IMR-90 (cell line): ENCODE results near the gene ZNF774. TPM values are rescaled to one million over a fixed set of nuclear protein-coding genes. Genes with fewer than 3 reads are reported as not detected.

Experiments used
- ATAC-seq: fragments of 200-7000 bp; cut with Tn5 transposase; 2 replicates; pipeline ENCODE4 v1.9.1; 2020; ENCODE audit warnings: low read depth, mild to moderate bottlenecking, moderate library complexity
- BruUV-seq: library from RNA; stranded (reverse); fragments of 400-500 nt; replicated peaks from 2 replicates; lab custom pipeline; 2021; lab: Mats Ljungman, UMichigan
- CTCF ChIA-PET: fragments of 300-600 bp; formaldehyde crosslinking; extraction: SDS; loops from one replicate; lab custom pipeline; 2021; ENCODE audit warnings: antibody characterized with exemption; lab: Yijun Ruan, JAX
- POLR2A ChIA-PET: fragments of 300-600 bp; sonication (Branson Sonifier 250); formaldehyde crosslinking; loops from one replicate; lab custom pipeline; 2022; ENCODE audit warnings: antibody characterized with exemption; ENCODE audit not compliant: unreplicated experiment; lab: Charles Lee
- DNase-seq: peaks from one replicate; pipeline ENCODE4 v3.0.0; 2013
- H2AFZ ChIP-seq: replicated peaks from 2 replicates; pipeline ENCODE3; 2013; ENCODE audit warnings: low read length, mild to moderate bottlenecking; ENCODE audit not compliant: poor library complexity
- H2AK5ac ChIP-seq: 2 replicates; pipeline ENCODE4 v1.6.1; 2013; ENCODE audit warnings: low read depth, low read length, inconsistent platforms
- H2AK9ac ChIP-seq: replicated peaks from 2 replicates; pipeline ENCODE3; 2013; ENCODE audit warnings: mild to moderate bottlenecking, low read depth, low read length, moderate library complexity; ENCODE audit not compliant: poor library complexity
- H2BK120ac ChIP-seq: 2 replicates; pipeline ENCODE4 v1.6.1; 2013; ENCODE audit warnings: low read depth, low read length, inconsistent platforms
- H2BK15ac ChIP-seq: 3 replicates; pipeline ENCODE4 v1.6.1; 2013; ENCODE audit warnings: low read depth, low read length, inconsistent platforms
- H2BK20ac ChIP-seq: 2 replicates; pipeline ENCODE4 v1.6.1; 2013; ENCODE audit warnings: low read depth, mild to moderate bottlenecking, inconsistent platforms, low read length, moderate library complexity
- H2BK5ac ChIP-seq: 2 replicates; pipeline ENCODE4 v1.6.1; 2013; ENCODE audit warnings: mild to moderate bottlenecking, low read depth, low read length, inconsistent platforms; ENCODE audit not compliant: poor library complexity, severe bottlenecking
- H3K14ac ChIP-seq: replicated peaks from 2 replicates; pipeline ENCODE4 v1.6.1; 2013; ENCODE audit warnings: low read depth, low read length, inconsistent platforms
- H3K18ac ChIP-seq: 2 replicates; pipeline ENCODE4 v1.6.1; 2013; ENCODE audit warnings: low read depth, low read length, control low read depth
- H3K23ac ChIP-seq: 2 replicates; pipeline ENCODE4 v1.6.1; 2013; ENCODE audit warnings: low read depth, low read length, inconsistent platforms
- H3K27ac ChIP-seq: 2 replicates; pipeline ENCODE4 v1.5.1; 2013; ENCODE audit warnings: mild to moderate bottlenecking, control low read depth, low read length; ENCODE audit not compliant: insufficient read depth
- H3K27me3 ChIP-seq: 2 replicates; pipeline ENCODE4 v1.6.1; 2013; ENCODE audit warnings: low read length; ENCODE audit not compliant: control insufficient read depth, insufficient read depth
- H3K36me3 ChIP-seq: 2 replicates; pipeline ENCODE4 v1.6.1; 2013; ENCODE audit warnings: low read length, mixed read lengths; ENCODE audit not compliant: control insufficient read depth, insufficient read depth
- H3K4ac ChIP-seq: 2 replicates; pipeline ENCODE4 v1.6.1; 2013; ENCODE audit warnings: low read depth, low read length, inconsistent platforms
- H3K4me1 ChIP-seq: 2 replicates; pipeline ENCODE4 v1.6.1; 2013; ENCODE audit warnings: low read length, mixed read lengths; ENCODE audit not compliant: control insufficient read depth, insufficient read depth
- H3K4me2 ChIP-seq: 2 replicates; pipeline ENCODE4 v1.6.1; 2013; ENCODE audit warnings: low read depth, mild to moderate bottlenecking, control low read depth, low read length, moderate library complexity
- H3K4me3 ChIP-seq: 2 replicates; pipeline ENCODE4 v1.5.1; 2013; ENCODE audit warnings: low read depth, mild to moderate bottlenecking, control low read depth, low read length, moderate library complexity; ENCODE audit not compliant: insufficient read depth
- H3K56ac ChIP-seq: 2 replicates; pipeline ENCODE4 v1.6.1; 2013; ENCODE audit warnings: low read length, inconsistent platforms; ENCODE audit not compliant: insufficient read depth; ENCODE audit errors: extremely low read depth
- H3K79me1 ChIP-seq, 2 experiments: 2 replicates each; pipeline ENCODE4 v1.6.1; 2013; ENCODE audit warnings: low read length in 2 of 2, inconsistent platforms in 1 of 2, low read depth in 1 of 2
- H3K9ac ChIP-seq: 2 replicates; pipeline ENCODE4 v1.6.1; 2013; ENCODE audit warnings: low read depth, low read length, control low read depth
- H3K9me1 ChIP-seq: 2 replicates; pipeline ENCODE4 v1.6.1; 2013; ENCODE audit warnings: low read length, inconsistent platforms; ENCODE audit not compliant: insufficient read depth
- H3K9me3 ChIP-seq: 2 replicates; pipeline ENCODE4 v1.6.1; 2013; ENCODE audit warnings: low read length; ENCODE audit not compliant: control insufficient read depth, insufficient read depth
- H4K20me1 ChIP-seq: 2 replicates; pipeline ENCODE4 v1.6.1; 2013; ENCODE audit warnings: low read length, inconsistent platforms; ENCODE audit not compliant: insufficient read depth
- H4K5ac ChIP-seq: 2 replicates; pipeline ENCODE4 v1.6.1; 2013; ENCODE audit warnings: mild to moderate bottlenecking, low read depth, low read length, control low read depth
- H4K8ac ChIP-seq, 2 experiments: 2 replicates each; pipeline ENCODE4 v1.6.1; 2013; ENCODE audit warnings: low read depth in 2 of 2, low read length in 2 of 2, control low read depth in 1 of 2, inconsistent platforms in 1 of 2
- H4K91ac ChIP-seq: 2 replicates; pipeline ENCODE4 v1.6.1; 2013; ENCODE audit warnings: low read depth, low read length, inconsistent platforms; ENCODE audit not compliant: insufficient read depth
- BHLHE40 ChIP-seq: fragments of 150-350 bp; IDR thresholded peaks from 2 replicates; pipeline ENCODE4 v1.6.1; 2016; ENCODE audit warnings: mild to moderate bottlenecking, low read depth, low read length
- CEBPB ChIP-seq: IDR thresholded peaks from 2 replicates; pipeline ENCODE4 v1.6.1; 2012; ENCODE audit warnings: low read depth, low read length, improper control_type of control experiment
- CHD1 ChIP-seq: IDR thresholded peaks from 2 replicates; pipeline ENCODE4 v1.6.1; 2012; ENCODE audit warnings: low read depth, low read length, improper control_type of control experiment
- FOS ChIP-seq: fragments of 150-350 bp; IDR thresholded peaks from 2 replicates; pipeline ENCODE4 v1.6.1; 2016; ENCODE audit warnings: low read depth, low read length
- MAFK ChIP-seq: IDR thresholded peaks from 2 replicates; pipeline ENCODE4 v1.6.1; 2012; ENCODE audit warnings: low read depth, low read length, improper control_type of control experiment
- MAZ ChIP-seq: IDR thresholded peaks from 2 replicates; pipeline ENCODE4 v1.6.1; 2012; ENCODE audit warnings: low read depth, mild to moderate bottlenecking, low read length, improper control_type of control experiment, moderate library complexity, borderline replicate concordance
- MXI1 ChIP-seq: IDR thresholded peaks from 2 replicates; pipeline ENCODE4 v1.6.1; 2012; ENCODE audit warnings: low read depth, mild to moderate bottlenecking, low read length, moderate library complexity, borderline replicate concordance
- NFE2L2 ChIP-seq: fragments of 150-350 bp; IDR thresholded peaks from 2 replicates; pipeline ENCODE4 v1.6.1; 2016; ENCODE audit warnings: low read depth, mild to moderate bottlenecking, low read length
- POLR2A ChIP-seq: IDR thresholded peaks from 2 replicates; pipeline ENCODE4 v1.6.1; 2012; ENCODE audit warnings: mild to moderate bottlenecking, low read depth, low read length
- RAD21 ChIP-seq: IDR thresholded peaks from 2 replicates; pipeline ENCODE4 v1.6.1; 2012; ENCODE audit warnings: low read length, improper control_type of control experiment
- RCOR1 ChIP-seq: IDR thresholded peaks from 2 replicates; pipeline ENCODE4 v1.6.1; 2012; ENCODE audit warnings: mild to moderate bottlenecking, low read length, improper control_type of control experiment; ENCODE audit not compliant: insufficient replicate concordance
- RFX5 ChIP-seq: IDR thresholded peaks from 2 replicates; pipeline ENCODE4 v1.8.0; 2012; ENCODE audit warnings: low read depth, mild to moderate bottlenecking, low read length, moderate library complexity
- SMC3 ChIP-seq: fragments of 150-350 bp; IDR thresholded peaks from 2 replicates; pipeline ENCODE4 v1.6.1; 2016; ENCODE audit warnings: low read depth, mild to moderate bottlenecking, antibody characterized with exemption, low read length, moderate library complexity
- dilution Hi-C: fragments of 300-500 bp; cut with HindIII; formaldehyde crosslinking; loops from one replicate; pipeline ENCODE4 v1.14.3; 2018; ENCODE audit warnings: low sequenced_read_pairs; ENCODE audit not compliant: unreplicated experiment
- in situ Hi-C: fragments of 300-500 bp; cut with MboI; formaldehyde crosslinking; loops from 3 replicates; pipeline ENCODE4 v1.14.3; 2019; ENCODE audit warnings: low sequenced_read_pairs, inconsistent platforms, mixed read lengths
- intact Hi-C: fragments of 100-400 bp; cut with micrococcal nuclease; formaldehyde crosslinking; loops from 2 replicates; pipeline ENCODE4 v1.10.0; 2022
- polyA plus RNA-seq, 3 experiments: library from polyadenylated mRNA; depleted of rRNA; stranded (reverse); fragments of >200 nt; gene quantifications; 2 replicates each; pipeline ENCODE4 v1.2.3, GENCODE V29; 2012; ENCODE audit warnings: low replicate concordance in 1 of 3
- total RNA-seq: library from RNA; depleted of rRNA; stranded (reverse); fragments of >200 nt; gene quantifications from 2 replicates; pipeline ENCODE4 v1.2.3, GENCODE V29; 2012
- TF ChIP-seq, protein P1 (sequence below): conservative IDR thresholded peaks from 2 replicates; pipeline ENCODE4 v1.5.1; 2012; ENCODE audit warnings: mild to moderate bottlenecking, low read depth, low read length, improper control_type of control experiment
- TF ChIP-seq, protein P2 (sequence below): fragments of 150-350 bp; IDR thresholded peaks from 2 replicates; pipeline ENCODE4 v1.6.1; 2017; ENCODE audit warnings: mild to moderate bottlenecking, antibody characterized with exemption, low read length, low read depth
- TF ChIP-seq, protein P3 (sequence below): fragments of 150-350 bp; IDR thresholded peaks from 2 replicates; pipeline ENCODE4 v1.6.1; 2016; ENCODE audit warnings: low read depth, mild to moderate bottlenecking, low read length, moderate library complexity, borderline replicate concordance

The ZNF774 gene
- total and polyA plus RNA-seq, 2 of the 4 experiments (the other 2 are of a cell fraction): 0.91 to 1.1 TPM

DNA sequence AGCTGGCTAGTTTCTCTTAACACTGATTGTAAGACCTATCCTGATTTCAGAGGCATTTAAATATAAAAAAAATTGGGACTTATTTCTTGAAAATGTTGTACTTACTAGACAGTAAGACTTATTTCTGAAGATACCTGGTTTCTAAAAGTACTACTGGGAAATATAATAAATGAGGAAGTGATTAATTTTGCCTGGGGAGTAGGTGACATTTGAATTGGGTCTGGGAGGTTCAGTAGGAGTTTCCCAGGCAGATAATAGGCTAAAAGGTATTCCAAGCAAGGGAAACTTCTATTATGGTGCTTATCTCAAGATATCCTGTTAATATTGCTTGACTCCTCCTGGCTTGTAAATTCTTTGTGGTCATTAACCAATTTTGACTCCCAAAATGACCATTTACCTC lies 29.4 kb downstream of the ZNF774 start:
- dilution Hi-C loops (no loop called here), intact Hi-C loops (no loop called here), in situ Hi-C loops (no loop called here)
- no peak overlapping the region for H2BK120ac ChIP-seq
- no peak overlapping the region for H3K27ac ChIP-seq
- H2BK20ac ChIP-seq: no peak overlapping the region
- no peak overlapping the region for H3K9ac ChIP-seq
- H3K9me1 ChIP-seq: no peaks in the 10 kb centered on the region
- H2BK5ac ChIP-seq: no peak overlapping the region
- ATAC-seq (no peak), DNase-seq (no peak)
- H3K56ac ChIP-seq: no peak overlapping the region
- no peak overlapping the region for H4K91ac ChIP-seq
- no peak overlapping the region for H4K5ac ChIP-seq
- H2BK15ac ChIP-seq: no peak overlapping the region
- TF ChIP-seq SMC3 (no peak), CHD1 (no peak), FOS (no peak), RFX5 (no peak), NFE2L2 (no peak), RAD21 (no peak), RCOR1 (no peak), MAFK (no peak), POLR2A (no peak), MAZ (no peak), MXI1 (no peak), BHLHE40 (no peak), CEBPB (no peak)
- TF ChIP-seq, protein P1, sequence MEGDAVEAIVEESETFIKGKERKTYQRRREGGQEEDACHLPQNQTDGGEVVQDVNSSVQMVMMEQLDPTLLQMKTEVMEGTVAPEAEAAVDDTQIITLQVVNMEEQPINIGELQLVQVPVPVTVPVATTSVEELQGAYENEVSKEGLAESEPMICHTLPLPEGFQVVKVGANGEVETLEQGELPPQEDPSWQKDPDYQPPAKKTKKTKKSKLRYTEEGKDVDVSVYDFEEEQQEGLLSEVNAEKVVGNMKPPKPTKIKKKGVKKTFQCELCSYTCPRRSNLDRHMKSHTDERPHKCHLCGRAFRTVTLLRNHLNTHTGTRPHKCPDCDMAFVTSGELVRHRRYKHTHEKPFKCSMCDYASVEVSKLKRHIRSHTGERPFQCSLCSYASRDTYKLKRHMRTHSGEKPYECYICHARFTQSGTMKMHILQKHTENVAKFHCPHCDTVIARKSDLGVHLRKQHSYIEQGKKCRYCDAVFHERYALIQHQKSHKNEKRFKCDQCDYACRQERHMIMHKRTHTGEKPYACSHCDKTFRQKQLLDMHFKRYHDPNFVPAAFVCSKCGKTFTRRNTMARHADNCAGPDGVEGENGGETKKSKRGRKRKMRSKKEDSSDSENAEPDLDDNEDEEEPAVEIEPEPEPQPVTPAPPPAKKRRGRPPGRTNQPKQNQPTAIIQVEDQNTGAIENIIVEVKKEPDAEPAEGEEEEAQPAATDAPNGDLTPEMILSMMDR: no peak
- TF ChIP-seq, protein P2, sequence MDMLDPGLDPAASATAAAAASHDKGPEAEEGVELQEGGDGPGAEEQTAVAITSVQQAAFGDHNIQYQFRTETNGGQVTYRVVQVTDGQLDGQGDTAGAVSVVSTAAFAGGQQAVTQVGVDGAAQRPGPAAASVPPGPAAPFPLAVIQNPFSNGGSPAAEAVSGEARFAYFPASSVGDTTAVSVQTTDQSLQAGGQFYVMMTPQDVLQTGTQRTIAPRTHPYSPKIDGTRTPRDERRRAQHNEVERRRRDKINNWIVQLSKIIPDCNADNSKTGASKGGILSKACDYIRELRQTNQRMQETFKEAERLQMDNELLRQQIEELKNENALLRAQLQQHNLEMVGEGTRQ: no peak
- TF ChIP-seq, protein P3, sequence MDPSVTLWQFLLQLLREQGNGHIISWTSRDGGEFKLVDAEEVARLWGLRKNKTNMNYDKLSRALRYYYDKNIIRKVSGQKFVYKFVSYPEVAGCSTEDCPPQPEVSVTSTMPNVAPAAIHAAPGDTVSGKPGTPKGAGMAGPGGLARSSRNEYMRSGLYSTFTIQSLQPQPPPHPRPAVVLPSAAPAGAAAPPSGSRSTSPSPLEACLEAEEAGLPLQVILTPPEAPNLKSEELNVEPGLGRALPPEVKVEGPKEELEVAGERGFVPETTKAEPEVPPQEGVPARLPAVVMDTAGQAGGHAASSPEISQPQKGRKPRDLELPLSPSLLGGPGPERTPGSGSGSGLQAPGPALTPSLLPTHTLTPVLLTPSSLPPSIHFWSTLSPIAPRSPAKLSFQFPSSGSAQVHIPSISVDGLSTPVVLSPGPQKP: no peak
- H3K27me3 ChIP-seq: no peaks in the 10 kb centered on the region
- H3K9me3 ChIP-seq: peaks cover 8% of the 10 kb centered on the region
- ChIA-PET CTCF (interaction anchor here (0.6 to 1.4 kb wide), 2 partner anchors 62 to 70 kb away, joined by 4 read pairs; no protein-coding TSS in a partner anchor), POLR2A (no interaction called here)
- no peaks in the 10 kb centered on the region for H4K20me1 ChIP-seq
- H3K4ac ChIP-seq: no peak overlapping the region
- H3K4me1 ChIP-seq: no peaks in the 10 kb centered on the region
- no peak overlapping the region for H2AFZ ChIP-seq
- no peak overlapping the region for H2AK5ac ChIP-seq
- no peak overlapping the region for H4K8ac ChIP-seq
- no peak overlapping the region for H2AK9ac ChIP-seq
- no peak overlapping the region for H3K14ac ChIP-seq
- H3K36me3 ChIP-seq: no peaks in the 10 kb centered on the region
- H3K4me2 ChIP-seq: no peak overlapping the region
- no peaks in the 10 kb centered on the region for H3K79me1 ChIP-seq
- H3K23ac ChIP-seq: no peak overlapping the region
- no peak overlapping the region for H3K4me3 ChIP-seq
- no TSS peak for BruUV-seq
- no peak overlapping the region for H3K18ac ChIP-seq
